ENCODE results near the gene NSUN4.

DNA sequence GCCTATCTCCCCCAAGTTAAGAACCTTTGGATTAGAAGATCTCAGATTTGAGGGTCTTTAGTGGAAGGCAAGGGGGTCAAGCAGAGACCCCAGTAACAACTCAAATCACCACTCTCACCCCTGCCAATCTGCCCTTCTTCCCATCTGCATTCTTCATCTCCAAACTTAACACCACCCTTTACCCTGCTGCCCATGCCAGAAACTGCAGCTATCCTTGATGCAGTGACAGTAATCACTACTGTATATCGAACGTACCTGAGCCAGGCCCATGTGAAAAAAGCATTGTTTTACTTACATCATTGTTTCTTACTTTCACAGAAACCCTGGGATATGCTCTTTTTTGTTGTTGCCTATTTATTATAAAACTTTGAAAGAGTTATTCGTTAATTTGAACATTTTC lies 26.5 kb downstream of the NSUN4 start:
- TF ChIP-seq CTCF (IDR thresholded peaks at IDR 0.05) (no peak), POLR2A (IDR thresholded peaks at IDR 0.05) (no peak), POLR2AphosphoS5 (IDR thresholded peaks at IDR 0.05) (no peak)
